ENCODE results near the gene DDX10. TPM values are rescaled to one million over a fixed set of nuclear protein-coding genes. Genes with fewer than 3 reads are reported as not detected.

Gene DDX10
- total RNA-seq, 4 donors from 2014 or later, result 5.5 to 25.0 (median 17.5) TPM

DNA sequence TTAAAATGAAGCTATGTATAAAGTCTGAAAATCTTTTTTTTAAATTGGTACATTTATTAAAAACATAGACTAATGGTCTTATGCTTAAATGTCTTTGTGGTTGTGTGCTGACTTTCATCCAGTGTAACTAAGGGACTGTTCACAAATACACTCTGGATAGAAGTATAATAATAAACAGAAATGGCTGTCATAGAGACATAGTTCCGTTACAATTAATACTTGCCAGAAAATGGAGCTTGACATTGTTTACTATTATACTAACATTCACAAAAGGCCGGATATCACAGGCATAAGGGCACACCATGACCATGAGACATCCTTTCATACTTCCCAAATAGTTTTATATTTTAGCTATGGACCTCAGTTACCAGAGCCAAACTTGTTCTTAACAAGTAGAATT, 161.3 kb downstream of the DDX10 start:
- no peak overlapping the region for H3K4me3 ChIP-seq
- intact Hi-C loops (cut with DNase I), result no loop called here
- TF ChIP-seq CTCF (IDR thresholded peaks at IDR 0.05) (no peak), POLR2A (IDR thresholded peaks at IDR 0.05) (no peak)
- no peak for DNase-seq
- no peaks in the 10 kb centered on the region for H3K4me1 ChIP-seq
- WGBS, 2 donors, result 52 to 84% methylated on average over 2 of the region's 2 CpGs
- H3K27me3 ChIP-seq, result no peaks in the 10 kb centered on the region
- H3K36me3 ChIP-seq, result peaks cover 0 to 3% (median 0%) of the 10 kb centered on the region in 3 donors
- H3K9me3 ChIP-seq, result peaks cover 0 to 11% (median 4%) of the 10 kb centered on the region in 3 donors
- H3K27ac ChIP-seq, result no peak overlapping the region

DNA sequence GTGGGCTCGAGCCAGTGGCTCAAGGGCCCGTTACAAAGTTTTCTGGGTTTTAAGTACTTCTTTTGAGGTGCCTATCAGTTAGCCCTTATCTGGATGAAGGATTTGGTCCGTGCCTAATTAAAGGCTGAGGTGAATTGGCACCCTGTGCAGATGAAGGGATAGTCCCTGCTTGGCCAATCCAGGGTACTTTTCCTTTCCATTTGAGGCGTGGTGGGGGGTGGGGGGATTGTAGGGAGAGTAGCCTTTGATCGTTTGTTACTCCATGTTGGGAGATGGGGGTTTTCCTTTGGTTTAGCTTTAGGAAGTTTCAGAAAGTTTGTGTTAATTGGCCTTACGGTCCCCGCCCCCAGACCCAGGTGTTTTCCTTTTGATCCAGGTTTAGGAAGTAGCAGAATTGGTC, 170.8 kb downstream of the DDX10 start:
- 81 to 91% methylated on average over 6 of the region's 7 CpGs for WGBS, 2 donors
- intact Hi-C loops (cut with DNase I), result no loop called here
- no peak overlapping the region for H3K27ac ChIP-seq
- H3K27me3 ChIP-seq, result no peaks in the 10 kb centered on the region
- DNase-seq, result no peak
- TF ChIP-seq POLR2A (IDR thresholded peaks at IDR 0.05), result no peak
- TF ChIP-seq CTCF (IDR thresholded peaks at IDR 0.05), result no peak
- H3K4me3 ChIP-seq, result no peak overlapping the region
- H3K9me3 ChIP-seq, result no peaks in the 10 kb centered on the region
- H3K36me3 ChIP-seq, result no peaks in the 10 kb centered on the region
- H3K4me1 ChIP-seq, result peaks cover 0 to 4% (median 0%) of the 10 kb centered on the region in 3 donors

GRCh38 chr11:108836541-108836940, 171.7 kb downstream of the DDX10 start:
- peaks cover 0 to 6% (median 0%) of the 10 kb centered on the region in 3 donors for H3K36me3 ChIP-seq
- H3K27me3 ChIP-seq, result no peaks in the 10 kb centered on the region
- H3K9me3 ChIP-seq, result no peaks in the 10 kb centered on the region
- 83 to 85% methylated on average over 7 of the region's 7 CpGs for WGBS, 2 donors
- intact Hi-C loops (cut with DNase I), result no loop called here
- H3K4me3 ChIP-seq, result no peak overlapping the region
- H3K27ac ChIP-seq, result no peak overlapping the region
- TF ChIP-seq CTCF (IDR thresholded peaks at IDR 0.05), result no peak
- no peak for TF ChIP-seq POLR2A (IDR thresholded peaks at IDR 0.05)
- H3K4me1 ChIP-seq, result peaks cover 0 to 4% (median 0%) of the 10 kb centered on the region in 3 donors
- no peak for DNase-seq

DNA sequence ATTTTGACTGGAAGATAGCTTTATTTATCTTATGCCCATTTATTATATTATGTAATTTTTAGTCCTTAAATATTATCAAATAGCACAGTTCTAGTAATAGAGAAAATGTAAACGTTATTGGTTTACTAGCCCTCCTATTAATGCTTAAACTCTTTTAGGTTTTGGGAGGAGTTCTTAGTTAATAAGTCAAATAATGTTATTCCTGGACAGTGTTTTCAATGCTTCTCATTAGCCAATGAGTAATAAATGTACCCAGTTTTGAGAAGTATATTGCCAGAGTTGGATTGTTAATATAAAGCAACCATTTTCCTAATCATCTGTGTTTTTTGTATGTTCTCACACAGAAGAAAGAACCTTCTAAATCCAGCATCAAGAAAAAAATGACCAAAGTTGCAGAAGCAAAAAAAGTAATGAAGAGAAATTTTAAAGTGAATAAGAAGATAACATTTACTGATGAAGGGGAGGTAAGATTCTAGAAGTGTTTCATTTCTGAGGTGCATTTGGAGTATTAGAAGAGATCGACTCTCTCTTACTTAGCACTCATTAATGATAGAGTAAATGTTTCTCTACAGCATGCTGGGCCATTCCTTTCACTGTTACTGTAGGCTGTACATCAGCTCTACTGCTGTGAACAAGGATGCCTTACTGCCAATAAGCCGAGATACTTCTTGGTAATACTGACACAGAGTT, 173.4 kb downstream of the DDX10 start:
- no peak for DNase-seq
- Histone ChIP-seq H3K4me1 (peaks cover 0 to 4% (median 0%) of the 10 kb centered on the region in 3 donors), H3K9me3 (no peaks in the 10 kb centered on the region), H3K36me3 (peaks cover 0 to 9% (median 0%) of the 10 kb centered on the region in 3 donors), H3K4me3 (no peak overlapping the region), H3K27me3 (no peaks in the 10 kb centered on the region), H3K27ac (no peak overlapping the region)
- 84 to 85% methylated on average over 3 of the region's 3 CpGs for WGBS, 2 donors
- TF ChIP-seq CTCF (IDR thresholded peaks at IDR 0.05) (no peak), POLR2A (IDR thresholded peaks at IDR 0.05) (no peak)
- intact Hi-C loops (cut with DNase I), result no loop called here

DNA sequence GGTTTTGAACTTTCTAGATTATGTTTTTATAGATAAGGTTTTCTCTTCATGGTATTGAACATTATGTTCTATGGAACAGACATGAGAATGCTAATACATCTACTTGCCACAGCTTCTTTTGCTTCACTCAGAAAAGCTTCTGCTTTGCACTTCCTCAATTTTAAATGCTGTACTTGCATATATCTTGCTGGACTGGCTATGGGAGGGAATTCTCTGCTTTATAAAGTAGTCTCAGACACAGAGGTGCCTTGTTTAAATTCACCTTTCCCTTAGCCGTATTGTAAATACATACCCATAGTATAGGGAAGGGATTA, 173.9 kb downstream of the DDX10 start:
- Histone ChIP-seq H3K9me3 (no peaks in the 10 kb centered on the region), H3K4me3 (no peak overlapping the region), H3K4me1 (peaks cover 0 to 4% (median 0%) of the 10 kb centered on the region in 3 donors), H3K36me3 (peaks cover 0 to 9% (median 0%) of the 10 kb centered on the region in 3 donors), H3K27me3 (no peaks in the 10 kb centered on the region), H3K27ac (no peak overlapping the region)
- DNase-seq, result no peak
- intact Hi-C loops (cut with DNase I), result no loop called here
- TF ChIP-seq POLR2A (IDR thresholded peaks at IDR 0.05), result no peak
- TF ChIP-seq CTCF (IDR thresholded peaks at IDR 0.05), result no peak
- WGBS, 2 donors, result 65 to 73% methylated on average over 1 of the region's 1 CpG

Data from esophagus squamous epithelium (tissue), 5 donors.